ENCODE measurements around the gene SIPA1L3.

SIPA1L3 gene

DNA sequence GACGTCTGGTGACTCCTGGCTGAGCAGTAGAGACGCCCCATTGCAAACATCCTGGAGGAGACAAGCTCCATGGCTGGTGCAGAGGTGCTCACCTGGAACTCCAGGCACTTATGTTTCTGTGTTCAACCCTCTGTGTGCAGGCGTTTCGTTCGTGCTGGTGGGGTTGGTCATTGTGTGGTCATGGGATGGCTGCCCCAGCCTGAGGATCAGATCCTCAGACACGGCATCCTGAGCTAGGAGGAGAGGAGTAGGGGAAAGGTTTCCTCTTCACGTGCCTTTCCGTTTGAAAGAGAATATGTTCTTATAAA is 87.8 kb downstream of the SIPA1L3 start:
- no peak overlapping the region for H3K4me3 ChIP-seq (ENCODE audit: low read length)
- TF ChIP-seq, protein P1, sequence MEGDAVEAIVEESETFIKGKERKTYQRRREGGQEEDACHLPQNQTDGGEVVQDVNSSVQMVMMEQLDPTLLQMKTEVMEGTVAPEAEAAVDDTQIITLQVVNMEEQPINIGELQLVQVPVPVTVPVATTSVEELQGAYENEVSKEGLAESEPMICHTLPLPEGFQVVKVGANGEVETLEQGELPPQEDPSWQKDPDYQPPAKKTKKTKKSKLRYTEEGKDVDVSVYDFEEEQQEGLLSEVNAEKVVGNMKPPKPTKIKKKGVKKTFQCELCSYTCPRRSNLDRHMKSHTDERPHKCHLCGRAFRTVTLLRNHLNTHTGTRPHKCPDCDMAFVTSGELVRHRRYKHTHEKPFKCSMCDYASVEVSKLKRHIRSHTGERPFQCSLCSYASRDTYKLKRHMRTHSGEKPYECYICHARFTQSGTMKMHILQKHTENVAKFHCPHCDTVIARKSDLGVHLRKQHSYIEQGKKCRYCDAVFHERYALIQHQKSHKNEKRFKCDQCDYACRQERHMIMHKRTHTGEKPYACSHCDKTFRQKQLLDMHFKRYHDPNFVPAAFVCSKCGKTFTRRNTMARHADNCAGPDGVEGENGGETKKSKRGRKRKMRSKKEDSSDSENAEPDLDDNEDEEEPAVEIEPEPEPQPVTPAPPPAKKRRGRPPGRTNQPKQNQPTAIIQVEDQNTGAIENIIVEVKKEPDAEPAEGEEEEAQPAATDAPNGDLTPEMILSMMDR (IDR thresholded peaks at IDR 0.05; ENCODE audit: insufficient read depth, low read depth, low read length, missing control alignments), result no peak
- DNase-seq (ENCODE audit: low read depth), result no peak

DNA sequence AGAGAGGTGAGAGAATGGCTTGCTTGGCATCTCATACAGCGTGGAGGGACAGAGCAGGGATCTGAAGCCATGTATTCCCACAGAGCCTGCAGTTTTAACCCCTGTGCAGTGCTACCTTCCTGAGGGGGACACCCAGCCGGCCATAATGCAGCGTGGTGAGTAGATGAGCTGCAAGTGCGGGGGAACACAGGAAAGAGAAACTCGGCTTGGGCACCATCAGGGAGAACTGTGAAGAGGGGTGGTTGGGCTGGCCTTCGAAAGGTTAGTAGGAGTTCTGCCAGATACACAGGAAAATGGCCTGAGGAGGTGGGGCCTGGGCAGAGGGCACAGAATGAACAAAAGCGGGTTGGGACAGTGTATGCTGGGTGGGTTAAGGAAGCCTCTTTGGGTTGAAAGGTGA is 88.3 kb downstream of the SIPA1L3 start:
- TF ChIP-seq, protein P1 (IDR thresholded peaks at IDR 0.05; ENCODE audit: insufficient read depth, low read depth, low read length, missing control alignments), result no peak
- no peak overlapping the region for H3K4me3 ChIP-seq (ENCODE audit: low read length)
- DNase-seq (ENCODE audit: low read depth), result no peak

DNA sequence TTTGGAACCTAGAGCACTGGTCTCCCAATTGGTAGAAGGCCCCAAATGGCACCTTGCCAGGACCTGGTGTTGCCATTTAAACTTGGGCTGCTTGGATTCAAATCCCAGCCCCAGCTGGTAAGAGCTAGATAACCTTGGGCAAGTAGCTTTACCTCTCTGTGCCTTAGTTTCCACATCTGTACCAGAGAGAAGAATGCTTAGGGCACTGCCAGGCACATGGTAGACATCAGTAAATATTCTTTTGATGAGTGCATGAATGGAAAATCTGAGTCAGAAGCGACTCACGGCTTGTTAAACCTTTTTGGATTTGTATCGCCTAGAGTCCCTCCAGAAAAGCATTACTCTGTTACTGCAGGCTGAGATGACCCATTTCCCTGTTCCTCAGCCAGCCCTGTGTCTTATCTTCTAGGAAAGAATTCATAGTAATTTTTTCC is 90.9 kb downstream of the SIPA1L3 start:
- TF ChIP-seq, protein P1 (IDR thresholded peaks at IDR 0.05; ENCODE audit: insufficient read depth, low read depth, low read length, missing control alignments), result no peak
- DNase-seq (ENCODE audit: low read depth), result peak; percentile 91
- H3K4me3 ChIP-seq (ENCODE audit: low read length), result no peak overlapping the region

DNA sequence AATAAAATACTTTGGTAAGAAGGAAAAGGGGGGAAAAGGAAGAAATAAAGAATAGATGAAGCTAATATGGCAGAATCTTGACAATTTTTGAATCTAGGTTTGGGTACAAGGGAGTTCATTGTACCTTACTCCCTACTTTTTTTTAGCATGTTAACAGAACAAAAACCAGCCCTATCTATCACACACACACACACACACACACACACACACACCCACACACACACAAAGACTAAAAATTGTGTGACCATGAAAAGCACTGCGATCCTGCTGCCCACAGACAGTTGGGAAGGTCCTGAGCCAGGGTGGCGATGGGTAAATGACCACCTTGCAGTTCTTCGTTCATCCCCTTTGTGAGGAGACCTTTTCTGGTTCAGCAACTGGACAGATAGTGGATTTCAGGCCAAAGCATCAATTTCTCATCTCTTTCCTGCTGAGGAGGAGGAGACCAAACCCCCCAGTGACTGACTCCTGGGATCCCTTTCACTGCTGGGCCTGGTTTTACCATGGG is 91.8 kb downstream of the SIPA1L3 start:
- DNase-seq (ENCODE audit: low read depth), result no peak
- H3K4me3 ChIP-seq (ENCODE audit: low read length), result no peak overlapping the region
- TF ChIP-seq, protein P1 (IDR thresholded peaks at IDR 0.05; ENCODE audit: insufficient read depth, low read depth, low read length, missing control alignments), result no peak

DNA sequence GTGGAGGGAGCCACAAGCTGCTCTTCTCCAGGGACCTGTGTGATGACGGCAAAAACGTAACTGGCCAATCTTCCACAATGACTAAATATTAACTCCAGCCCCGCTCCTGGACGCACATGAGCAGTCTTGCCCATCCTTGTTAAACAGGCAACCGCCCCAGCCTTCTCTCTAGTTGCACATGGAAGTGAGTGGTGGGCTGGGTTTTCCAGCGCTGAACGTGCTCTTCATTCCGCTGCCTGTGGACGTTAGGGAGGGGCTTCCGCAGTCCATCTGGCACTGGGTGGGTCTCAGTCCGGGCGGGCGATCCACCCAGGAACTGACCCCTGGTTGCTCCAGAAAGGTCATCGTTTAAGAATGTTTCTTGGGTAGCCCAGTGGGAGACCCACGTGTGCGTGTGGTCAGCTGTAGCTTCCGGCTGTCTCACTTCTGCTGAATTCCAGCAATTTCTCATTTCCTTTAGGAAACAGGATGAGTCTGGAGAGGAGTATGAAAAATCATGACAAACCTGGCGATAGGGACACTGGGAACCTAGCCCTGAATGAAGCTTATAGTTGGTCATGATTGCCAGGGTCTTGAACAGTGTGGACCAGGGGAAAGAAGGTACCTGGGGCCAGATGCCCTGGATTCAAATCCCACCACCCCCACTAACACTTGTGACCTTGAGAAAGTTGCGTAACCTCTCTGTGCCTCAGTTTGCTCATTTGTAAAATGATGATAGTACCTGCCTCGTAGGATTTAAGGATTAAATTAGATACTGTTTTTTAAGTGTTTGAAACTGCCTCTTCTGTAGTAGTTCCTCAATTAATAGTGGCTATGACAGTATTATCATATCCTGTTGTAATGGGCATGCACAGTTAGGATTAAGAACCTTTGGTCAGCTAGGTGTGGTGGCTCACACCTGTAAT is 92.6 kb downstream of the SIPA1L3 start:
- DNase-seq (ENCODE audit: low read depth), result peak; percentile 67
- H3K4me3 ChIP-seq (ENCODE audit: low read length), result no peak overlapping the region
- TF ChIP-seq, protein P1 (IDR thresholded peaks at IDR 0.05; ENCODE audit: insufficient read depth, low read depth, low read length, missing control alignments), result no peak

DNA sequence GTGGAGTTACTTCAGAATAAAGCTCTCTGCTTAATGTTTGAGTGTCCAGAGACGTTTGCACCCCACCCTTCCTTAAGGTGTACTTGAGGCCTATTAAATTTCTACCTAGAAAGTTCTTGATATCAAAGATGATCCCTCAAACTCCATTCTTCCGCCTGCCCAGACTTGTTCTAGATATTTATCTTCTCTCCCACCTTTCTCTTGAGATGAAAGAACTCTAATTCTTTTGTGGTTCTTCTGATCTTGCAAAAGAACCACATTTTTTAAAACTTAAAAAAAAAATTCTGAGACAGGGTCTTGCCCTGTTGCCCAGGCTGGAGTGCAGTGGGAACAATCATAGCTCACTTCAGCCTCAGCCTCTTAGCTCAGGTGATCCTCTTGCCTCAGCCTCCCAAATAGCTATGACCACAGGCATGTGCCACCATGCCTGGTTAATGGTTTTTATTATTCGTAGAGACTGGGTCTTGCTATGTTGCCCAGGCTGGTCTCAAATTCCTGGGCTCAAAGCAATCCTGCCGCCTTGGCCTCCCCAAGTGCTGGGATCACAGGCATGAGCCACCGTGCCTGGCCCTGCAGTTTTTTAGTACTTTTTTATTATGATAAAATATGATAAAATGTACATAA is 94.3 kb downstream of the SIPA1L3 start:
- no peak for DNase-seq (ENCODE audit: low read depth)
- TF ChIP-seq, protein P1 (IDR thresholded peaks at IDR 0.05; ENCODE audit: insufficient read depth, low read depth, low read length, missing control alignments), result no peak
- H3K4me3 ChIP-seq (ENCODE audit: low read length), result no peak overlapping the region
